SU-DHL-6 (cell line): ENCODE data around the gene AKAP1.

Experiments used
- H2AFZ ChIP-seq: fragments of 200-600 bp; sonication (generic); 2 replicates; pipeline ENCODE4 v1.6.1; 2014; ENCODE audit warnings: low read depth, mild to moderate bottlenecking, moderate library complexity, mixed read lengths, antibody characterized with exemption, low read length; ENCODE audit not compliant: severe bottlenecking
- H3F3A ChIP-seq: fragments of 200-600 bp; shearing (Covaris generic); 2 replicates; pipeline ENCODE4 v1.6.0; 2016; ENCODE audit warnings: antibody characterized with exemption, mild to moderate bottlenecking; ENCODE audit not compliant: insufficient read depth
- H3K27ac ChIP-seq: fragments of 200-600 bp; sonication (generic); 2 replicates; pipeline ENCODE4 v1.5.1; 2016; ENCODE audit warnings: low read depth, mild to moderate bottlenecking, low read length, moderate library complexity, mixed read lengths
- H3K27me3 ChIP-seq: fragments of 200-600 bp; sonication (generic), shearing (Covaris generic); 2 replicates; pipeline ENCODE4 v1.6.0; 2014; ENCODE audit warnings: mild to moderate bottlenecking, low read length
- H3K36me3 ChIP-seq: fragments of 200-600 bp; sonication (generic); 2 replicates; pipeline ENCODE4 v1.6.1; 2014; ENCODE audit warnings: mild to moderate bottlenecking, low read length, mixed read lengths
- H3K4me2 ChIP-seq: fragments of 300-600, 200-600 bp; shearing (Covaris generic), sonication (generic); 2 replicates; pipeline ENCODE4 v1.6.0; 2014; ENCODE audit warnings: low read length, low read depth, mild to moderate bottlenecking; ENCODE audit not compliant: poor library complexity, severe bottlenecking
- H3K4me3 ChIP-seq: fragments of 200-600 bp; sonication (generic); 2 replicates; pipeline ENCODE4 v1.5.1; 2014; ENCODE audit warnings: antibody characterized with exemption, low read length, mild to moderate bottlenecking, mixed read lengths; ENCODE audit not compliant: insufficient read depth, poor library complexity, severe bottlenecking
- H3K79me2 ChIP-seq: fragments of 200-600 bp; sonication (generic); 2 replicates; pipeline ENCODE4 v1.6.1; 2014; ENCODE audit warnings: mild to moderate bottlenecking, low read length, moderate library complexity; ENCODE audit not compliant: insufficient read depth
- H3K9ac ChIP-seq: fragments of 200-600 bp; sonication (generic); 2 replicates; pipeline ENCODE4 v1.7.0; 2014; ENCODE audit warnings: mild to moderate bottlenecking, low read length
- H3K9me2 ChIP-seq: fragments of 200-600 bp; sonication (generic); replicated peaks from 2 replicates; pipeline ENCODE4 v1.6.1; 2014; ENCODE audit warnings: low read length; ENCODE audit not compliant: insufficient read depth
- H3K9me3 ChIP-seq: fragments of 200-600 bp; sonication (generic); 2 replicates; pipeline ENCODE4 v1.6.1; 2014; ENCODE audit warnings: low read length, mixed read lengths; ENCODE audit not compliant: insufficient read depth
- H4K20me1 ChIP-seq: fragments of 200-600 bp; sonication (generic); 2 replicates; pipeline ENCODE4 v1.6.1; 2014; ENCODE audit warnings: low read depth, mild to moderate bottlenecking, antibody characterized with exemption, low read length, moderate library complexity, mixed read lengths
- EZH2phosphoT487 ChIP-seq: fragments of 200-600 bp; sonication (generic), shearing (Covaris generic); conservative IDR thresholded peaks from 2 replicates; pipeline ENCODE4 v1.6.1; 2018; ENCODE audit warnings: mild to moderate bottlenecking, antibody characterized with exemption, low read length, moderate library complexity, mixed read lengths
- TF ChIP-seq, protein P1 (sequence below): fragments of 200-600 bp; sonication (generic); IDR thresholded peaks from one replicate; pipeline ENCODE4 v1.5.1; 2017; ENCODE audit warnings: antibody characterized with exemption, mild to moderate bottlenecking, low read length, moderate library complexity; ENCODE audit not compliant: insufficient read depth, poor library complexity, severe bottlenecking

Gene AKAP1

DNA sequence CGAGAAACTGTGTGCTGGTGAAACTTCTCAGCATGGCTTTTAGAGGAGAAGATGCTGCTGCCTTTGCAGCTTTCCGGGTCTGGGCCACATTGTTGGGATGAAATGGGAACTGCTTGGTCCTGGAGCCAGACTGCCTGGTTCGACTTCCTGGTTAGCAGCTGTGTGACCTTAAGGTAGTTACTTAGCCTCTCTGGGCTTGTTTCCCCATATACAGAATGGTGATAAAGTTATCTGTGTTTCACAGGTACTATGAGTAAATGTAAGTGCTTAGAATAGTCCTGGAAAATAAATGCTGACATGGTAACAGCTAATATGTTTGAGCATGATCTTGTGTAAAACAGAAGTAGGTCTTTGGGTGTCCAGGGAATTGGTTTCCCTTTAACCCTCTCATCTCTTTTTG, 26.3 kb downstream of the AKAP1 start:
- no peaks in the 10 kb centered on the region for H3K27me3 ChIP-seq
- TF ChIP-seq EZH2phosphoT487, result no peak
- TF ChIP-seq, protein P1, sequence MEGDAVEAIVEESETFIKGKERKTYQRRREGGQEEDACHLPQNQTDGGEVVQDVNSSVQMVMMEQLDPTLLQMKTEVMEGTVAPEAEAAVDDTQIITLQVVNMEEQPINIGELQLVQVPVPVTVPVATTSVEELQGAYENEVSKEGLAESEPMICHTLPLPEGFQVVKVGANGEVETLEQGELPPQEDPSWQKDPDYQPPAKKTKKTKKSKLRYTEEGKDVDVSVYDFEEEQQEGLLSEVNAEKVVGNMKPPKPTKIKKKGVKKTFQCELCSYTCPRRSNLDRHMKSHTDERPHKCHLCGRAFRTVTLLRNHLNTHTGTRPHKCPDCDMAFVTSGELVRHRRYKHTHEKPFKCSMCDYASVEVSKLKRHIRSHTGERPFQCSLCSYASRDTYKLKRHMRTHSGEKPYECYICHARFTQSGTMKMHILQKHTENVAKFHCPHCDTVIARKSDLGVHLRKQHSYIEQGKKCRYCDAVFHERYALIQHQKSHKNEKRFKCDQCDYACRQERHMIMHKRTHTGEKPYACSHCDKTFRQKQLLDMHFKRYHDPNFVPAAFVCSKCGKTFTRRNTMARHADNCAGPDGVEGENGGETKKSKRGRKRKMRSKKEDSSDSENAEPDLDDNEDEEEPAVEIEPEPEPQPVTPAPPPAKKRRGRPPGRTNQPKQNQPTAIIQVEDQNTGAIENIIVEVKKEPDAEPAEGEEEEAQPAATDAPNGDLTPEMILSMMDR, result no peak
- no peak overlapping the region for H2AFZ ChIP-seq
- no peak overlapping the region for H3K4me2 ChIP-seq
- no peaks in the 10 kb centered on the region for H3K9me2 ChIP-seq
- no peak overlapping the region for H3K9ac ChIP-seq
- H3K4me3 ChIP-seq, result no peak overlapping the region
- no peak overlapping the region for H3K27ac ChIP-seq
- H3F3A ChIP-seq, result no peaks in the 10 kb centered on the region
- H3K79me2 ChIP-seq, result peaks cover 4% of the 10 kb centered on the region; the same call in 1 of the 2 replicates
- H3K9me3 ChIP-seq, result no peaks in the 10 kb centered on the region
- no peaks in the 10 kb centered on the region for H4K20me1 ChIP-seq
- H3K36me3 ChIP-seq, result no peaks in the 10 kb centered on the region; the same call in 1 of the 2 replicates

DNA sequence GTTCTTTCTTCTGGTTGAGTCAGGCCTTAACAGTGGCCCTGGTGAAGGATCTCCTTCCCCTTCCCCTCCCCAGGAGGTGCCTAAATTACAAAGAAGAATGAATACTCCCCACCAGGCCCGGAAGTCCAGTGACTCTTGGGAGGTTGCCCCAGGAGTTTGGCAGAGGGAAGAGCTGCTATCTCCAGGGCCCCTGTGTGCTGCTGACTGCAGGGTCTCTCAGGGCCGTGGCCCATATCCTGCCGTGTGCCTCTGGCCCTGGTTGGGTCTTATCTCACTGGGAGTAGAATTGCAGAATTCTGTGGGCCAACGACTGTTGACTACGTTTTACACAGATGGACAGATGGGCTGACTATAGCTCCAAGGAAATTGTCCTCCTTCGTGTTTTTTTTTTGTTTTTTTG, 28.0 kb downstream of the AKAP1 start:
- Histone ChIP-seq H3K27me3 (no peaks in the 10 kb centered on the region), H3K9ac (no peak overlapping the region), H3K9me3 (no peaks in the 10 kb centered on the region), H3K4me3 (no peak overlapping the region), H3K4me2 (no peak overlapping the region), H4K20me1 (no peaks in the 10 kb centered on the region), H3K36me3 (no peaks in the 10 kb centered on the region; the same call in 1 of the 2 replicates), H3F3A (no peaks in the 10 kb centered on the region), H3K9me2 (no peaks in the 10 kb centered on the region), H3K79me2 (peaks cover 4% of the 10 kb centered on the region; the same call in 1 of the 2 replicates), H2AFZ (no peak overlapping the region), H3K27ac (no peak overlapping the region)
- TF ChIP-seq, protein P1, result no peak
- TF ChIP-seq EZH2phosphoT487, result no peak

DNA sequence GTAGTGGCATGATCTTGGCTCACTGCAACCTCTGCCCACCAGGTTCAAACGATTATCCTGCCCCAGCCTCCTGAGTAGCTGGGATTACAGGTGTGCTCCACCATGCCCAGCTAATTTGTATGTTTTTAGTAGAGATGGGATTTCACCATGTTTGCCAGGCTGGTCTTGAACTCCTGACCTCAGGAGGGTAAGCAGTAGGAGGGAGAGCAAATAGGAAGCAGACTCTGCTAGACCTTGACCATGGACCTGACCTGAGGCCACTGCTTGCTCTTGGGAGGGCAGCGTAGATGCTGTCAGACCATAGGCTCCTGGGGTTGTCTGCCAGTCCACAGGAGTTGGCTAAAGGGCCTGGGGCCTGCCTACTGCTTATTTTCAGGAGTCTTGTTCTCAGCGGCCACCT, 28.6 kb downstream of the AKAP1 start:
- Histone ChIP-seq H3K36me3 (no peaks in the 10 kb centered on the region; the same call in 1 of the 2 replicates), H3K27ac (no peak overlapping the region), H3K79me2 (peaks cover 4% of the 10 kb centered on the region; the same call in 1 of the 2 replicates), H4K20me1 (no peaks in the 10 kb centered on the region), H3K9me2 (no peaks in the 10 kb centered on the region), H3K9ac (no peak overlapping the region), H3K27me3 (no peaks in the 10 kb centered on the region), H3F3A (no peaks in the 10 kb centered on the region), H3K4me3 (no peak overlapping the region), H2AFZ (no peak overlapping the region), H3K4me2 (no peak overlapping the region), H3K9me3 (no peaks in the 10 kb centered on the region)
- TF ChIP-seq EZH2phosphoT487, result no peak
- TF ChIP-seq, protein P1, result no peak
